HPDE6-E6E7 (cell line): ENCODE measurements around the gene ARID1A.
A peak's percentile ranks its signal among the peaks of the same experiment; 100 is the strongest.
"Not testable (repeated sequence)": the region's sequence is repeated elsewhere in the genome, so short reads cannot be mapped to it uniquely, and the experiment has no call there.

Source experiments
- DNase-seq: peaks from one replicate; pipeline ENCODE4 v3.0.0; 2011; ENCODE audit warnings: missing footprints; ENCODE audit errors: extremely low spot score

The ARID1A gene

GRCh38 chr1:26695356-26696118 lies at the start of gene ARID1A:
TSS of gene ARID1A (plus strand) at chr1:26696015. CDS start at chr1:26696404, 389 bp downstream.
- DNase-seq, result peak; percentile 75

DNA sequence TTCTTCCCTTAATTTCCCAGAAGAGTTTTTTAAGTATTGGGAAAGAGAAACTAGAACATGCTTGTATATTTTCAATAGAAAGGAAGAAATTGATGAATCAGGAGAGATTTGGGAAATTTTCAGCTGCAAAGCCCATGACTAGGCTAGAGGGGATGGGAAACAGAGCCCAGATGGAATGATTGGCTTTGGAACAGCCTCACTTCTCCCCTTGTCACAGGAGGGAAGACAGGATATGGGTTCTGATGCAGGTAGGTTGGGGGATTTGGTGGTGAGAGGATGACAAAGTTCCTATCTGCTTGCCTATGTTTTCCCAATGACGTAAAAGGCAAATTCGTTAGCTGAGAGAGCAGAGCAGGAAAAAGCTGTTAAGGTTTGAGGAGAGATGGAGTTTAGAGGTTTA lies 31.0 kb upstream of the ARID1A start:
- DNase-seq, result no peak

DNA sequence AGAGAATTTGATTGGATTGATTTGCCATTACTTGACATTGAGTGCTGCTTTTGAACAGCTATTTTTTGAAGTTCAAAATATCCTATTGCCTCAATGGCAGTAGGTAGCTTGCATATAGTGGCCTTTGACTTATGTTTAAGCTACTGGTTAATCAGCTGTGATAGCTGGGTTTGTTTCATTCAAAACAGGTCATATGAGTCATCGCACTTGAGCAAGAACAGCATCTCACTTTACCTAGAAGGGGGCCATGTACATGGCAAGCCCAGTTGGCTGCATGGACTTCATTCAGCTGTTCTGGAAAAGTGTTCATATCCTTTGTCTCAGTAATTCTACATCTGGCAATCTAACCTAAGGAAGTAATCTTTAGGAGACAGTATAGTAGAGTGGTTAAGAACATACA lies 29.0 kb upstream of the ARID1A start:
- DNase-seq, result no peak

DNA sequence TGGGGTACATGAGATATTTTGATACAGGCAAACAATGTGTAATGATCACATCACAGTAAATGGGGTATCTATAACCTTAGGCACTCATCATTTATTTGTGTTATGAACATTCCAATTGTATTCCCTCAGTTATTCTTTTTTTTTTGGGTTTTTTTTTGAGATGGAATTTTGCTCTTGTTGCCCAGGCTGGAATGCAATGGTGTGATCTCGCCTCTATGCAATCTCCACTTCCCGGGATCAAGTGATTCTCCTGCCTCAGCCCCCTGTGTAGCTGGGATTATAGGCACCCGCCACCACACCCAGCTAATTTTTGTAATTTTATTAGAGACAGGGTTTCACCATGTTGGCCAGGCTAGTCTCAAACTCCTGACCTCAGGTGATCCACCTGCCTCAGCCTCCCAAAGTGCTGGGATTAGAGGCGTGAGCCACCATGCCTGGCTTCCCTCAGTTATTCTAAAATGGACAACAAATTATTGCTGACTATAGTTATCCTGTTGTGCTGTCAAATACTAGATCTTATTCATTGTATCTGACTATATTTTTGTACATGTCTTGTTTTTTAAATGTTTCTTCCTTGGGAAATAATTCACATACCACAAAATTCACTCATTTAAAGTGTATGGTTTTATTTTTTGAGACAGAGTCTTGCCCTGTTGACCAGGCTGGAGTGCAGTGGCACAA lies 27.6 kb upstream of the ARID1A start:
- not testable (repeated sequence) for DNase-seq

- peak; percentile 89 for DNase-seq
Measured at GRCh38 chr1:26677306-26678115, 18.3 kb upstream of the ARID1A start.

GRCh38 chr1:26684763-26685508 lies 10.9 kb upstream of the ARID1A start:
- no peak for DNase-seq

GRCh38 chr1:26686795-26687194 lies 9.0 kb upstream of the ARID1A start:
- DNase-seq, result no peak

GRCh38 chr1:26689504-26689903 lies 6.3 kb upstream of the ARID1A start:
- DNase-seq, result no peak

- no peak for DNase-seq
Measured at GRCh38 chr1:26690157-26690556, 5.7 kb upstream of the ARID1A start.

- no peak for DNase-seq
Measured at GRCh38 chr1:26690576-26691031, 5.2 kb upstream of the ARID1A start.

DNA sequence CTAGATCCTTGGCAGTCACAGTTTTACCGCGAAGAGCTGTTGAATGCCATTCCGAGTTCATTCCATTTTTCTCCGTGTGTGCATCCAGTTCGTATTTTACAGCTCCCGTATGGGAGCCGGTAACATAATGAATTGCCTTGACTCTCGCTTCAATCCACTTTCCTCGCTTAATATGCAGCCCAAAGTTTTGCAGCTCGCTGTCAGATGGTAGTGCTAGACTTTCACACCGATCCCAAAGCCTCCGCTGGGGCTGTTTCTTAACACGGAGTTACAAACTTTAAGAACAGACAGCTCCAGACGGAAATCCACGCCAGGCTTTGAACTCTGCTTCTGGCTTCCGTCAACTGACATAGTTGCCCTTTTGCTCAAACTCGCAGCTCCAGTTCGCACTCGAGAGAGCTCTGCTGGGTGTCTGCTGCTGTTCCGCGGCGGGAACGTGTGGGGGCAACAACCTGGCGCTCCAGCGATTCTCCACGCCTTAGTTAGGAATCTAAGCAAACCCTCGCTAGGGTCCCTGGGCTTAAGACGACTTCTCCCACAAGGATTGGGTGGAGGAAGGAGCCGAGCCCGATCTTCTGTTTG lies 3.5 kb upstream of the ARID1A start:
- no peak for DNase-seq

GRCh38 chr1:26692793-26693490 lies 2.9 kb upstream of the ARID1A start:
- DNase-seq, result peak; percentile 88

DNA sequence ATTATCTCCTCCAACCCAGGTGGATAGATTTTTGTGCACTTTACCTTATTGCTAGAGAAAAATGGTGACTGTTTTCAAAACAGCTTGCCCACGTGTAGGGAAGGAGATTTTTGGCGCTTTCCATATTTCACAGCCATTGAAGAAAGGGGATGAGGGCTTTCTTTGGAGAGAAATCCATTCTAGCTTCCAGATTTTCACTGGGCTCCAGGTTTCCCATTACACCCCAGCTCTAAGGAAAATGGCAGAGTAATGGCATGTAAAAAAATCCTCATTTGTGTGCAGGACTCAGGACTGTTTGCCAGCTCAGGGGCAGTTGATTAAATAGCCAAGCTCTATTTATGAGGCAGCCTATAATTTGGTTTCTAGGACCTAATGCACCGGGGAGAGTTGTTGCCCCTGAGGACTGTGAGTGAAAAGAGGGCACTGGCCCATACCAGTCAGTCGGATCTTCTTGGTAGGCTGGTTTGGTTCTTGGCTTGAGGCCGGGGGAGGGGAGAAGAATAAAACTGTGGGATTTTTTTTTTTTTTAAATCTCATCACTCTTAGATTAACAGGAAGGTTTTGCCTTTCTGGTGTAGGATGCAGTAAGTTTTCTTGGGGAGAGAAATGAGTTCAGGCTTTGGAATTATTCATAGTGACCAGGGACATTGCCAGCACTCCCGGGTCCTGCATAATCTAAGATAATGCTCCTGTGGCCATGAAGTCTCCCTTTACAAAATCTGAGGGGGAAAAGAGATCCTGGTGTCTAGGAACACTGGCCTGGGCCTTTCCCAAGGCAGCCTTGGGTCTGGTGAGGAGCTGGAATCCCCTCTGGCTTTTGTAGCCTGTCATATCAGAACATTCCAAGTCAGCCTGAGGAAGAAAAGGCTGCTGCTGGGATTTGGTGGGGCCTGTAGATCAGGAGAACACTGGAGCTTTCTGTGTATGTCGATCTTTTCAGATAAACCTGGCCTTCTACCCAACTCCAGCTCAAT lies 1.9 kb upstream of the ARID1A start:
- DNase-seq, result no peak

DNA sequence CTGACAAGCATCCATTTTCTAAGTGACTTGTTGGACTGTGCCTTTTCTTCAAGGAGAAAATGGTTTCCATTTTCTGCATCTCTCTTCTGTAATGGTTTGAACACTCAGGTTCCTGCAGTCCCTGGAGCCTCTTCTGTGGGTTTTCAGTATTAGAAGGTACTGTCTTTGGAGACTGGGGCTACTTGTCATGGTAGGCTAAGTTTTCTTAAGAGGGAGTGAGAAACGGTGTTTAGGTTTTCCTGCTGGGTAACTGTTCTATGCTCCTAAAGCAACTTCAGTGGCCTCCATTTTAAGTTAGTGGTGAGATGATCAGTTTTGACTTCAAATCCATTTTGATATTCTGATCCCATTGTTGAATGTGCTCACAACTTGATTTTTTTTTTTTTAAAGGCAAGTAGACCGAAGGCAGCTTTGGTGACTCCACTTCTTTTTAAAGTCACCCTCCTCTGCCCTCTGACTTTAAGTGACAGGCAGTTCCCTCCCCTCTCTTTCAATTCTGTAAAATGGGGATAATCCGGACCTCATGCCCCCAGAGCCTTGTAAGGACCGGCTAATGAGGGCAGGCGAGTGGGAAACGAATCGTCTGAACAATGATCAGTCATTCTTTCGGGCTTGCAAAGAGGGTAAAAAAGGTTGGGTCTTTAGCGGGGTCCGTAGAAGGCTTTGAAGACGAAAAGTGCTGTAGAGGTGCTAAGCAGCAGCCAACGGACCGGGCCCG lies 1.0 kb upstream of the ARID1A start:
- no peak for DNase-seq

DNA sequence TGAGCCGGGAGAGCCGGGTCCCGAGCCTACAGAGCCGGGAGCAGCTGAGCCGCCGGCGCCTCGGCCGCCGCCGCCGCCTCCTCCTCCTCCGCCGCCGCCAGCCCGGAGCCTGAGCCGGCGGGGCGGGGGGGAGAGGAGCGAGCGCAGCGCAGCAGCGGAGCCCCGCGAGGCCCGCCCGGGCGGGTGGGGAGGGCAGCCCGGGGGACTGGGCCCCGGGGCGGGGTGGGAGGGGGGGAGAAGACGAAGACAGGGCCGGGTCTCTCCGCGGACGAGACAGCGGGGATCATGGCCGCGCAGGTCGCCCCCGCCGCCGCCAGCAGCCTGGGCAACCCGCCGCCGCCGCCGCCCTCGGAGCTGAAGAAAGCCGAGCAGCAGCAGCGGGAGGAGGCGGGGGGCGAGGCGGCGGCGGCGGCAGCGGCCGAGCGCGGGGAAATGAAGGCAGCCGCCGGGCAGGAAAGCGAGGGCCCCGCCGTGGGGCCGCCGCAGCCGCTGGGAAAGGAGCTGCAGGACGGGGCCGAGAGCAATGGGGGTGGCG lies 371 bp downstream of the ARID1A start:
- DNase-seq, result no peak

- no peak for DNase-seq
Measured at GRCh38 chr1:26696654-26697430, 1.0 kb downstream of the ARID1A start.

DNA sequence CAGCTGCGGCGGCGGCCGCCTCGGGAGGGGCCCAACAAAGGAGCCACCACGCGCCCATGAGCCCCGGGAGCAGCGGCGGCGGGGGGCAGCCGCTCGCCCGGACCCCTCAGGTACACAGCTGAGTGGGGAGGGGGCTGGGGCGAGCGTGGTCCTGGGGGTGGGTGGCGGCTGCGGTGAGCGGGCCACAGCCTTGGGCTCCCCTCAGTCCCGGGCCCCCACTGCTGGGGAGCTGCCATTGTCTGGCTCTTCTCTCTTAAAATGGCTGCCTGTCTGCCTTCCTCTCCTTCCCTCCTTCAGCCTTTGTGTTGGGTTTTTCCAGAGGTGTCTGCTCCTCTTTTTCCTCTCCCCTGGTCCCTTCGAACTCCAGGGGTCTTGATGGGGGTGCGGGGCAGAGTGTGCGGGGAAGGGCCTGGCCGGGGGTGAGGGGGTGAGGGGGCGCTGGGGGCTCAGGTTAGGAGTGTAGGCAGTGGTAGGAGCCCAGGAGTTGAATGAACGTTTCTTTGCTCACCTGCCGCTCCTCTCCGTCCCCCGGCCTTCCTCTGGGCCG lies 1.7 kb downstream of the ARID1A start:
- DNase-seq, result no peak
